Left ventricle myocardium inferior (tissue), 1 donor: Measurements from ENCODE around the gene PADI3. TPM values are rescaled to one million over a fixed set of nuclear protein-coding genes. Genes with fewer than 3 reads are reported as not detected.

Experiments used
- DNase-seq: peaks from one replicate; pipeline ENCODE4 v3.0.0-alpha.2; 2020
- H3K27ac ChIP-seq: fragments of 200-600 bp; replicated peaks from 2 replicates; pipeline ENCODE4 v1.8.0; 2021
- H3K27me3 ChIP-seq: fragments of 200-600 bp; 2 replicates; pipeline ENCODE4 v1.8.0; 2021; ENCODE audit warnings: low read depth
- H3K36me3 ChIP-seq: fragments of 200-600 bp; 2 replicates; pipeline ENCODE4 v1.8.0; 2021
- H3K4me1 ChIP-seq: fragments of 200-600 bp; 2 replicates; pipeline ENCODE4 v1.8.0; 2021
- H3K4me3 ChIP-seq: fragments of 200-600 bp; 2 replicates; pipeline ENCODE4 v1.8.0; 2021; ENCODE audit warnings: mild to moderate bottlenecking, moderate library complexity
- H3K9me3 ChIP-seq: fragments of 200-600 bp; replicated peaks from 2 replicates; pipeline ENCODE4 v1.8.0; 2021
- intact Hi-C: fragments of 100-400 bp; cut with micrococcal nuclease; formaldehyde crosslinking; loops from one replicate; pipeline ENCODE4 v1.11.0; 2022
- total RNA-seq: library from RNA; stranded (reverse); fragmentation: NEBNext Ultra II Directional; extraction: Animal tissue kit (Norgen Biotek cat#: 25700); gene quantifications from one replicate; pipeline ENCODE4 v1.2.1, GENCODE V29; 2021
- TF ChIP-seq, protein P1 (sequence below): fragments of 200-600 bp; IDR thresholded peaks from 2 replicates; pipeline ENCODE4 v1.8.0; 2021; ENCODE audit warnings: antibody characterized with exemption, mild to moderate bottlenecking, borderline replicate concordance
- donor health status: DM: no; HTN: yes; CAD: no; lungs with severe emphysema.

PADI3 gene
- total RNA-seq, 1 donor from 2014 or later: not detected

DNA sequence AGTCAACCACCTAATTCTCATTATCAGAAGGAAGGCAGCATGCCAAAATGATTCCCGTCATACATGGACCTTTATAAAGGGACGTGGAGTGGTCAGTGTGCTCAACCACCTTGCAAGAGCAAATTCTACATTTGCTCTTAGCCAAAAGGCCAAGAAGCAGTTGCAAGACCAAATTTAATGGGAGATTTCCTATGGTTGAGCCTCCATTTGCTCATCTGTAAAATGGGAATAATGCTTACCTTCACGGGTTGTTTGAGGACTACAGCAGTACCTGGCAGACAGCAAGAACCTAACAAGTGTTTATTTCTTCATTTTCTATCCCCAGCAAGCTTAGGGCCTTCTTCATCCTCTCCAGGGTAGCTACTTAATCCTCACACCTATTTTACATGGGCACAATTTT is 41.7 kb downstream of the PADI3 start:
- intact Hi-C loops: no loop called here
- Histone ChIP-seq H3K27ac (no peak overlapping the region), H3K27me3 (peaks cover 90% of the 10 kb centered on the region), H3K4me1 (no peaks in the 10 kb centered on the region), H3K9me3 (no peaks in the 10 kb centered on the region), H3K4me3 (no peak overlapping the region), H3K36me3 (no peaks in the 10 kb centered on the region)
- TF ChIP-seq, protein P1, sequence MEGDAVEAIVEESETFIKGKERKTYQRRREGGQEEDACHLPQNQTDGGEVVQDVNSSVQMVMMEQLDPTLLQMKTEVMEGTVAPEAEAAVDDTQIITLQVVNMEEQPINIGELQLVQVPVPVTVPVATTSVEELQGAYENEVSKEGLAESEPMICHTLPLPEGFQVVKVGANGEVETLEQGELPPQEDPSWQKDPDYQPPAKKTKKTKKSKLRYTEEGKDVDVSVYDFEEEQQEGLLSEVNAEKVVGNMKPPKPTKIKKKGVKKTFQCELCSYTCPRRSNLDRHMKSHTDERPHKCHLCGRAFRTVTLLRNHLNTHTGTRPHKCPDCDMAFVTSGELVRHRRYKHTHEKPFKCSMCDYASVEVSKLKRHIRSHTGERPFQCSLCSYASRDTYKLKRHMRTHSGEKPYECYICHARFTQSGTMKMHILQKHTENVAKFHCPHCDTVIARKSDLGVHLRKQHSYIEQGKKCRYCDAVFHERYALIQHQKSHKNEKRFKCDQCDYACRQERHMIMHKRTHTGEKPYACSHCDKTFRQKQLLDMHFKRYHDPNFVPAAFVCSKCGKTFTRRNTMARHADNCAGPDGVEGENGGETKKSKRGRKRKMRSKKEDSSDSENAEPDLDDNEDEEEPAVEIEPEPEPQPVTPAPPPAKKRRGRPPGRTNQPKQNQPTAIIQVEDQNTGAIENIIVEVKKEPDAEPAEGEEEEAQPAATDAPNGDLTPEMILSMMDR: no peak
- no peak for DNase-seq

DNA sequence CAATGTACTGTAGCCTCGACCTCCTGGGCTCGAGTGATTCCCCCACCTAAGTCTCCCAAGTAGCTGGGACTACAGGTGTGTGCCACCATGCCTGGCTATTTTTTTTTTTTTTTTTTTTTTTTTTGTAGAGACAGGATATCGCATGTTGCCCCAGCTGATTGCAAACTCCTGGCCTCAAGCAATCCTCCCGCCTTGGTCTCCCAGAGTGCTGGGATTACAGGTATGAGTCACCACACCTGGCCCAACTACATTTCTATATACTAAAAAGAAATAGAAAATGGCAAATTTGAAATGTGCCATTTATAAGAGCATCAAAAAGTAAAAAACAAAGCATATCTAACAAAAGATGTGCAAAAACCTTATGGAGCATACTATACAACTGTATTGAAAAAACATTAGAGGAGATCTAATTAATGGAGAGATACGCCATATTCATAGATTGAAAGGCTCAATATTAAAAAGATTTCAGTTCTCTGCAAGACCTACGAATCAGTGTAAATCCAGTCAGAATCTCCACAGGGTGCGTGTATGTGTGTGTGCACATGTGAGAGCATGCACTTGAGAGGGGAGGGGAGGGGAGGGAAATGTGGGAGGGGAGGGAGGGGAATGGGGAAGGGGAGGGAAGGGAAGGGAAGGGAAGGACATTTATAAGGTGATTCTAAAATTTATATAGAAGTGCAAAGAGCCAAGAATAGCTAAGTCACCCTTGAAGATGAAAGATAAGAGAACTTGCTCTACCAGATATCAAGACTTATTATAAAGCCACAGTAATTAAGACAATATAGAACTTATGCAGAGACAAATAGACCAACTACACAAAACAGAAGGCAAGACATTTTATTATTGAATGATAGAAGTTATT is 43.6 kb downstream of the PADI3 start:
- intact Hi-C loops: no loop called here
- Histone ChIP-seq H3K36me3 (no peaks in the 10 kb centered on the region), H3K27ac (no peak overlapping the region), H3K4me1 (no peaks in the 10 kb centered on the region), H3K9me3 (no peaks in the 10 kb centered on the region), H3K4me3 (no peak overlapping the region), H3K27me3 (peaks cover 83% of the 10 kb centered on the region)
- DNase-seq: no peak
- TF ChIP-seq, protein P1: no peak

DNA sequence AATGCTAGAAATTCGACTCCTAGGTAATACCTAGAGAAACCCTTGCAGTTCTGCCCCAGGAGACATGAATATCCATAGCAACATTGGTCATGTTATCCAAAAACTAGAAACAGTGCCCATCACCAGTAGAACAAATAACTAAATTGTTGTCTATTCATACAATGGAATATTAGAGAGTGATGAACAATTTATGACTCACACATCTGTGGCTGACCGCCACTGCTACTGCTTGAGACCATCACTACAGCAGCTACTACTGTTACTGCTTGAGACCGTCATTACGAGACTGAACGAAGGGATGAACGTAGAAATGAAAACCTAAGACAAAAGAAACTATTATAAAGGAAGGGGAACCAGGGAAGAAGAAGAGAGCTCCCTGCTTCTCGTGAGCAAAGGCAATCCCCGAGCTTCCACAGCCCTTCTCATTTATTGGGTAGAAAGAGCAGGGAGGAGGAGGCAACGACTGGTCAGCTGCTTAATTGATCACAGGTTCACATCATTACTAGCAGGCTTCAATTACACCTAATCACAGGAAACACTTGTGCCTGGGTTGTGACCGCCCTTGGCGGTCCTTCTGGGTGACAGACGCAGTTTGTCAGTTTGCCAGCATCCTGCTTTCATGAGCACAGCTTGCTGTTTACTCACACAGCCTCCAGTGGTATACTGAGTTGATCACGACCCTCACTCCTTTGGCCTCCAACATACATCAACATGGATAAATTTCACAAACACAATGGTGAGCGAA is 45.0 kb downstream of the PADI3 start:
- intact Hi-C loops: no loop called here
- DNase-seq: no peak
- Histone ChIP-seq H3K27ac (no peak overlapping the region), H3K27me3 (peaks cover 71% of the 10 kb centered on the region), H3K4me1 (no peaks in the 10 kb centered on the region), H3K4me3 (no peak overlapping the region), H3K9me3 (no peaks in the 10 kb centered on the region), H3K36me3 (no peaks in the 10 kb centered on the region)
- TF ChIP-seq, protein P1: no peak

DNA sequence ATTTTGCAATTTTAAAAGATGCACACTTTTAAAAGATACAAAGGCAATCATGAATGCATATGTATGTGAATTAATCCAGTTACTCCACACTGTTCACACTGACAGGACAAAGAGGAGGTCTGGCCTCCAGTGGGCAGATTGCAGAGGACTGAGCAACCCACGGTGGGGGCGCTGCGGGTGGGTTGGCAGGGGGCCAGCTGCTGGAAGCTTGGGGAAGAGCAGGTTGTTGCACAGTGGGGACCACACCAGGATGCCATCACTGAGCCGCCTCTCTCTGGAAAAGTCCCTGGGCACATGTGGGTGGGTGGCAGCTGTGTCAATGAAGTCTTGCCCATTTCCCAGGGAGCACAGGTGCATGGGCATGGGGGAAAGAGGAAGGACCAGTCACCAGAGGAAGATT is 46.4 kb downstream of the PADI3 start:
- intact Hi-C loops: no loop called here
- Histone ChIP-seq H3K4me3 (no peak overlapping the region), H3K4me1 (no peaks in the 10 kb centered on the region), H3K36me3 (no peaks in the 10 kb centered on the region), H3K27me3 (peaks cover 57% of the 10 kb centered on the region), H3K27ac (no peak overlapping the region), H3K9me3 (peaks cover 8% of the 10 kb centered on the region)
- TF ChIP-seq, protein P1: no peak
- no peak for DNase-seq

GRCh38 chr1:17296086-17296485 is 47.2 kb downstream of the PADI3 start:
- no peak overlapping the region for H3K4me3 ChIP-seq
- intact Hi-C loops: no loop called here
- H3K27ac ChIP-seq: no peak overlapping the region
- no peaks in the 10 kb centered on the region for H3K4me1 ChIP-seq
- no peak for DNase-seq
- H3K27me3 ChIP-seq: peaks cover 49% of the 10 kb centered on the region
- no peaks in the 10 kb centered on the region for H3K36me3 ChIP-seq
- peaks cover 16% of the 10 kb centered on the region for H3K9me3 ChIP-seq
- TF ChIP-seq, protein P1: no peak
